Esophagus muscularis mucosa (tissue), 4 donors: ENCODE data around the gene TUFT1.

Experiments
- EP300 ChIP-seq: sonication (generic); formaldehyde crosslinking; IDR thresholded peaks from one replicate; pipeline ENCODE4 v1.6.1; 2017; ENCODE audit warnings: antibody characterized with exemption
- POLR2A ChIP-seq: fragments of 450-650 bp; IDR thresholded peaks from one replicate; pipeline ENCODE4 v1.6.1; 2017; ENCODE audit warnings: antibody characterized with exemption, moderate library complexity, mild to moderate bottlenecking, low read depth
- POLR2AphosphoS5 ChIP-seq, 2 donors: sonication (generic); formaldehyde crosslinking; IDR thresholded peaks; one replicate each; pipeline ENCODE4 v1.6.1; 2017; ENCODE audit warnings: antibody characterized with exemption in 2 of 2
- TF ChIP-seq, protein P1 (sequence below), 3 experiments: fragments of 200-600 bp in 2 of 3; fragments of 450-650 bp in 1 of 3; sonication (generic) in 2 of 3; IDR thresholded peaks; one replicate each; pipeline ENCODE4 v1.5.1; 2017 to 2019; ENCODE audit warnings: antibody characterized with exemption in 3 of 3, mild to moderate bottlenecking in 2 of 3, moderate library complexity in 1 of 3

DNA sequence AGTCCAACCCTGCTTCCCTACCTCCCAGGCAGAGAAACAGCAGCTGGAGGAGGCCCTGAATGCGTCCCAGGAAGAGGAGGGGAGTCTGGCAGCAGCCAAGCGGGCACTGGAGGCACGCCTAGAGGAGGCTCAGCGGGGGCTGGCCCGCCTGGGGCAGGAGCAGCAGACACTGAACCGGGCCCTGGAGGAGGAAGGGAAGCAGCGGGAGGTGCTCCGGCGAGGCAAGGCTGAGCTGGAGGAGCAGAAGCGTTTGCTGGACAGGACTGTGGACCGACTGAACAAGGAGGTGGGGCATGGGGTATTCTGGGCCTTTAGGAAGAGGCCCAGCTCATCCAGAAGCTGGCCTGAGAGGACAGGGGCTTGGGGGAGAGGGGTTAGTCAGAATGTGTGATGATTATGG, 9.6 kb upstream of the TUFT1 start:
- TF ChIP-seq, protein P1, sequence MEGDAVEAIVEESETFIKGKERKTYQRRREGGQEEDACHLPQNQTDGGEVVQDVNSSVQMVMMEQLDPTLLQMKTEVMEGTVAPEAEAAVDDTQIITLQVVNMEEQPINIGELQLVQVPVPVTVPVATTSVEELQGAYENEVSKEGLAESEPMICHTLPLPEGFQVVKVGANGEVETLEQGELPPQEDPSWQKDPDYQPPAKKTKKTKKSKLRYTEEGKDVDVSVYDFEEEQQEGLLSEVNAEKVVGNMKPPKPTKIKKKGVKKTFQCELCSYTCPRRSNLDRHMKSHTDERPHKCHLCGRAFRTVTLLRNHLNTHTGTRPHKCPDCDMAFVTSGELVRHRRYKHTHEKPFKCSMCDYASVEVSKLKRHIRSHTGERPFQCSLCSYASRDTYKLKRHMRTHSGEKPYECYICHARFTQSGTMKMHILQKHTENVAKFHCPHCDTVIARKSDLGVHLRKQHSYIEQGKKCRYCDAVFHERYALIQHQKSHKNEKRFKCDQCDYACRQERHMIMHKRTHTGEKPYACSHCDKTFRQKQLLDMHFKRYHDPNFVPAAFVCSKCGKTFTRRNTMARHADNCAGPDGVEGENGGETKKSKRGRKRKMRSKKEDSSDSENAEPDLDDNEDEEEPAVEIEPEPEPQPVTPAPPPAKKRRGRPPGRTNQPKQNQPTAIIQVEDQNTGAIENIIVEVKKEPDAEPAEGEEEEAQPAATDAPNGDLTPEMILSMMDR (IDR thresholded peaks at IDR 0.05): no peak
- no peak for TF ChIP-seq POLR2AphosphoS5 (IDR thresholded peaks at IDR 0.05)
- no peak for TF ChIP-seq POLR2A
- TF ChIP-seq EP300: no peak
